ENCODE data around the gene COL1A2.

The COL1A2 gene

DNA sequence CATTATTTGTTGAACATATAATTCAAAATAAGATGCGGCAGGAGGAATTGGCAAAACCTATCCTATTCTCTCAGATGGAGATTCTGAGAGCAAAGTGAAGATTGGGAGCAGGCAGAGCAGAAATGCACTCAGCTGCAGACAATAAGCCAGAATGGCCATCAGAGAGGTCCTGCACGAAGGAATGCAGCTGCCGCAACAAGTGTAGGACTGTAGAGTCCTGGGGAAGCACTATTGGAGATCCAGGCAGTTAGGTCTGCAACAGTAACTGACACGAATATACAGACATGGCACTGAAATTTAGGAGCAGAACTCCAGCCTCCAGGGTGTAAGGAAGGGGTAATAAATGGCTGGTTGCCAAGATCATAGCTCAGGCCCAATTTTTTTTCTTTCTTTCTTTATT, 10.4 kb upstream of the COL1A2 start:
- no peak for DNase-seq

GRCh38 chr7:94386416-94386815, 8.3 kb upstream of the COL1A2 start:
- no peak for DNase-seq

DNA sequence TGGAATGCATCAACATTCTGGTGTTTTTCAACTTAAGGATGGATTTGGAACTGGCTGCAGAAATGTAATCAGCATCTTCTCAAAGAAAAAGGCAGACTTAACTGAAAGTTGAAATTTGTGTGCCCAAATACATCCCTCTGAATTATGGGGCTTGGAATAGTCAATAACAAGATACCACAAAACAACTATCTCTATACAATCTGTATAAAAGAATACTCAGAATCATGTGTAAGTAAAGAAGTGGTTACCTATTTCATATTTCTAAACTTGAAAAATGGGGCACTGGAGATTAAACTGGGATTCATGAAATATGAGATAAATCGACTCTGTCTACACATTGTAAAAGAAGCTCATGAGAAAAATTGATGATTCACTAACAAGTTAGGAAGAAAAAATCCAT, 6.2 kb upstream of the COL1A2 start:
- DNase-seq: no peak

- DNase-seq: no peak
Measured at GRCh38 chr7:94389381-94389780, 5.3 kb upstream of the COL1A2 start.

DNA sequence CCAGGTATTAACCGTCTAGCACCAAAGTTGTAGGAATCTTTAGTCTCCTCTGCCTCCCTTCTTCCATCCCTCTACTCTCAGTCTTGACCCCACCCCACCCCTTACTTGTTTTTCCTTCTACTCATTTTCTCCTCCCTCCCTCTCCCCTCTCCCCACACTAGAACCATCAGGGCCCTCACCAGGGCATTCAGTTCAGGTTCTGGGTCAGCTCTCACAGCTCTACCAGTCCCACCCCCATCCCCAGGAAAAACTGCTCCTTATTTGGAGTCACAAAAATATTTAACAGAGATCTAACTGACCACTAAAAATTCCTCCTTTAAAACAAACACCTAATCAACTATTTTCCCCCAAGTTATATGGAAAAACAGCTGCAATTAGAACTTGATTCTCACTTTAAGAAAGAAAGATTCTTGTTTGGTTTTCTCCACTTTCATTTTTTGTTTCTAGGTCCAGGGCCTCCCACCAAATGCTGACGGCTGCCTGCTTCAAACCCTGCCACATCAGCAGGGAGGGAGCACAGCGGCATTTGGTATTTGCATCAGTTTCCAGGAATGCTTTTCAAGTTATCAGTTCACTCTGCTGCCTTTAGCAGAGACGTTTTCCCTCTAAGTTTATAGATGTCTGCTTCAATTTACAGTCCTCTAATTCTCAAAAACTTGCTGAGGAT, 2.8 kb upstream of the COL1A2 start:
- DNase-seq: no peak

GRCh38 chr7:94392393-94392786, 2.3 kb upstream of the COL1A2 start:
- no peak for DNase-seq

- no peak for DNase-seq
Measured at GRCh38 chr7:94393246-94394108, 1.2 kb upstream of the COL1A2 start.

GRCh38 chr7:94394109-94394436, 622 bp upstream of the COL1A2 start:
- DNase-seq: no peak

DNA sequence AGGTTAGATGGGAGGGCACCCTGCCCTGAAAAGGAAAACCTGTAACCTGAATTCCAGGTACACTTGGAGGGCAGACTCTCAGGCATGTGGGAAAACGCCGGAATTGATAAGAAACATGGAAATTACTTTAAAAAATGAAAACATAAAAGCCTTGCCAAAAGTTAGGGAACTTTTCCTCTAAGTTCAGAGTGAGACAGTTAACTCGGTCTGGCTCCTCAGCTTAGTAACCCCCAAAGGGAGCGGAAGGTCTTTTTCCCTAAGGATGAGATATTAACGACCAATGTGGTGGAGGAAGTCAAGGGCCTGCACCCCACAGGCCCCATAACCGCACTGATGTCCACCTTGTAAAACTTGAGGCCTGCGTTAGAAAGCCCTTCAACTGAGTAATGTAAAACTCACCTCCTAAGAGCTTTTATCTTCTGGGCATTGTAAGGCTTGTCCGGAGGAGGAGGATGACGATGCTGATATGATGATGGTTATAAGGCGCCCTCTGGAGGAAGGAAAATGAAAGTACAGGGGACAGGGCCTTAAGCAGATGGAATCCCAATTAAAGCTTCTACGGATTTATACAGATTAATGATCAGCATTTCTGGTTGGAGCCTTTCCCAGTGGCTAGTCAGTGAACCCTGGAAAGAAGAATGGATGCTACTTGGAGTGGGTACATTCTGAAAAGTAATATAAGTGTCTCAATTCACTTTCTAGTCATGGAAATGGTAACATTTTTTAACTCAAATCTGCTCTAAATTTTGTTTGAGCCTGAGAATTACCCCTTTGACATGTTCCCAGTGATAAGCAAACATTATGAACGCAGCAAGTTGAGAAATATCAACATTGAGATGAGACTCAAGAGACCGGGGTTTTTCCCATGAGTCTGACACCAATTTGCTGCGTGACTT, 694 bp downstream of the COL1A2 start:
- peak; percentile 85 for DNase-seq

DNA sequence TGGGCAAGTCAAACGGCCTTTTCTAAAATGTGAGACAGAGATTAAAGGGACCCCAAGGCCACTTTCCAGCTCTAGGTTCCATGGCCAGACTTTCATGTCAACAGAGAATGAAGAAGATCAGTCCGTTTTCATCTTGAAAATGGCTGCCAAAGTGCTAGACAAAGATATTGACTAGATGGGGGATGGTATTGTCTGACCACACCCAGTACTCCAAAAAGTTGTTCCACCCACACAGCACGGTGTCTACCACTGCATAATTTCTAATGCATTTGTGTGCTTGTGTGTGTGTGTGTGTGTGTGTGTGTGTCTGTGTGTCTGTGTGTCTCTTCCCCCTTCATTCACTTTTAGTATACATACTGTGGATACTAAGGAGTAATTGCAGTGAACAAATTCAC, 1.3 kb downstream of the COL1A2 start:
- DNase-seq: no peak

- no peak for DNase-seq
Measured at GRCh38 chr7:94396596-94396995, 1.9 kb downstream of the COL1A2 start.

DNA sequence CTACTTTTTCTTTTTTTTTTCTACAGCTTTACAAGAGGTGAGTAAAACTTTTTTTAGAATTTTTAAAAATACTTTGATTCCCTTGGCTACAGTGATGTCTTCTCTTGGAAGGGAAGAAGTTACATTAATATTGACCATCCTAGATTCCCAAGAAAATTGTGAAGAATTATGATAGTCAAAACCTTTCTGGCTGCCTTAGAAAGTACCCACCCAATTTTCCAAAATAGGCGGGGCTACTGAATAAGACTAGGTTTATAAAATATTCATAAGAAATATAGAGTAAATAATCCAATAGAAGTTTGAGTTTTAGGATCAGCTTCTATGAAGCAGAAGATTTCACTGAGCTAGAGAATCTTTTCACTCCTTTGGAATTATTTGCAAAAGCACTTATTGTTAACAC, 3.0 kb downstream of the COL1A2 start:
- DNase-seq: no peak

DNA sequence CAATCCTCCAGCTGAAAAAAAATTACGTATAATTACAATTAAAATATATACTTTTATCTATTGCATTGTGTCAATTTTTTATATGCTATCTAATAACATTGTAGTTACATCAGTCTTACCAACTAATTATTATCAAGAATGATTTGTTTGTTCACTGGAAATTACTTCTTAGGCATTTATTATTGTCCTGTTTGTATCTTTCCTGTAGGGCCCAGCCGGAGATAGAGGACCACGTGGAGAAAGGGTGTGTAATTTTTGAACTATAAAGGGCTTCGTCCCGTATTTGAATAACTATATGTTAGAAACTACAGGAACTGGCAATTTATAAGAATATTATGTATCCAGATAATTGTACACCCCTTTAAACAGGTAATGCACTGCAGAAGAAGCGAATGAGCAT, 4.1 kb downstream of the COL1A2 start:
- no peak for DNase-seq

GRCh38 chr7:94400022-94400421, 5.3 kb downstream of the COL1A2 start:
- no peak for DNase-seq

- DNase-seq: no peak
Measured at GRCh38 chr7:94400643-94401427, 6.1 kb downstream of the COL1A2 start.

DNA sequence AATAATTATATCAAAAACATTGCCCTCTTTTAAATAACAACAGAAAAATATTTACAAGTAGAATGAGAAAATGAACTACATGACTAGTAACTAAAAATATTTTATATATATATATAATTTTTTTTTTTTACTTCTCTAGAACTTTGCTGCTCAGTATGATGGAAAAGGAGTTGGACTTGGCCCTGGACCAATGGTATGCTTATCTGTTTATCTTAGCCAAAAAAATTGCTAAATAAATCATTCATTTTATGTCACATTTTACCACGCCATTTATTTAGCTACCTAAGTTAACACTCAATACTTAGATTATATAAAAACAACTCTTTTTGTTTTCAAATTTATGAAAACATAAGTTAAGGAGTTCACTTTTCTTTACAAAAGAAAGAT, 6.7 kb downstream of the COL1A2 start:
- no peak for DNase-seq

- DNase-seq: no peak
Measured at GRCh38 chr7:94403546-94403945, 8.9 kb downstream of the COL1A2 start.

GRCh38 chr7:94405506-94405905, 10.8 kb downstream of the COL1A2 start:
- DNase-seq: no peak

- DNase-seq: no peak
Measured at GRCh38 chr7:94406696-94407095, 12.0 kb downstream of the COL1A2 start.

DNA sequence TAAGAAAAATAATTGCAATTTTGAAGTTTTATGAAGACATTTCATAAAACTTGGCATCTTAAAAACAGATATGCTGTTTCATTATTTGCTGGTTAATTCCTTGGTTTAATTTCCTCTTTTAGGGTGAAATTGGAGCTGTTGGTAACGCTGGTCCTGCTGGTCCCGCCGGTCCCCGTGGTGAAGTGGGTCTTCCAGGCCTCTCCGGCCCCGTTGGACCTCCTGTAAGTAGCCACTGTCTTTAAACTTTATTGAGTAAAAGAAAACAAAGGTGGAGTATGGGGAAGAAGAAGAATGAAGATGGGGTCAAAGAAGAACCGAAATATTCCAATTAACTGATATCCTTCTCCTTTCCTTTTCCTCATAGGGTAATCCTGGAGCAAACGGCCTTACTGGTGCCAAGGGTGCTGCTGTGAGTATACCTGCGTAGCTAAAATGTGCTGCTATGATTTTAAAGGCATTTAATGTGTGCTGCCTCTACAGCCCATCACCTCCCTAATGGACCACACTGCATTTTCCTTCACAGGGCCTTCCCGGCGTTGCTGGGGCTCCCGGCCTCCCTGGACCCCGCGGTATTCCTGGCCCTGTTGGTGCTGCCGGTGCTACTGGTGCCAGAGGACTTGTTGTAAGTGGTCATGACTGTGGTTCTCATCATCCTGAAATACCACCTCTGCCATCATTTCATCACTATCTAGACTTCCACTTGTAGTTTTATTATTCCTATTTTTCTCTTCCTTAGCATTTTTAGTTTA, 14.7 kb downstream of the COL1A2 start:
- no peak for DNase-seq

DNA sequence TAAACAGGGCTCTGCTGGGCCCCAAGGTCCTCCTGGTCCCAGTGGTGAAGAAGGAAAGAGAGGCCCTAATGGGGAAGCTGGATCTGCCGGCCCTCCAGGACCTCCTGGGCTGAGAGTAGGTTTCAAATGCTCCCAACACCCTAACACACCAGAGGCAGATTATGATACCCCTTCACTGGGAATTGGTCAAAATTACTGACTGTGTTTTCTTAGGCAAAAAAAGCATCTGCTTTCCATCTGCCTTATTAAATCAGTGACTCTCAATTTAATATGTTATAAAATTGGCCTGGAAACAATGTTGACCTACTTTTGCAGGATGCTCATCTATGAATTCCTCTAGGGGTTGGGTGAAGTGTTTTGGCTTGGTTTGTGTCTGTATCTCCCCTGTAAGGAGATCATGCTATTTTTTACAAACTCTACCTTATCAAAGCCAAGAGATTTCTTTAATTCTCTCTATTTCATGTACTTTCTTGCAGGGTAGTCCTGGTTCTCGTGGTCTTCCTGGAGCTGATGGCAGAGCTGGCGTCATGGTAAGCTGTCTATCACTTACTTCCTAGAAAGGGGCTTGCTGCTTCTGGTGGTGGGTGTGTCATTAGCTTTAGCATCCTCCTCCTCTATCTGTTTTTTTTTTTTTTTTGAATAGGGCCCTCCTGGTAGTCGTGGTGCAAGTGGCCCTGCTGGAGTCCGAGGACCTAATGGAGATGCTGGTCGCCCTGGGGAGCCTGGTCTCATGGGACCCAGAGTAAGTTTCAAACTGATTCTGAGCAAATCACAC, 15.9 kb downstream of the COL1A2 start:
- DNase-seq: no peak

DNA sequence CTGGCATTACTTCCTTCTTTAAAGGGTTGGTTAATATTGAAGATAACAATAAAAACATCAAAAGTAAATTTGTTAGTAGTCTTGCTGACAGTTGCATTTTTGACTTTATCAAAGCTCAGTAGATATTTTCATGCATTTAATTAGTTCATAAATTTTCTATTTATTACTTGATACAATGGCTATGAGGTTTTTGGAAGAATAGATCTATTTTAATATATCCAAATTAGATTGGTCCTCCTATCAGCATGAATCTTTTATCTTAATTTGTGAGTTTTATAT, 16.4 kb downstream of the COL1A2 start:
- DNase-seq: no peak

Data from hematopoietic multipotent progenitor cell treated with erythropoietin and hydrocortisone succinate and interleukin-3 and kit ligand, for 4 days (in vitro differentiated cells).